Activated CD4-positive, alpha-beta T cell treated with anti-CD3 and anti-CD28 coated beads for 36 hours (primary cell): ENCODE data around the gene TOMM20. TPM values are rescaled to one million over a fixed set of nuclear protein-coding genes. Genes with fewer than 3 reads are reported as not detected.
"Not testable (repeated sequence)": the region's sequence is repeated elsewhere in the genome, so short reads cannot be mapped to it uniquely, and the experiment has no call there.

Experiments used
- ATAC-seq: fragments of 200-7000 bp; cut with Tn5 transposase; one replicate; pipeline ENCODE4 v1.10.0; 2021; ENCODE audit warnings: mild to moderate bottlenecking, moderate library complexity
- CTCF ChIA-PET: fragments of 350-600 bp; sonication (Branson Sonifier 250); formaldehyde crosslinking; loops from one replicate; lab custom pipeline; 2021; ENCODE audit warnings: antibody characterized with exemption; lab: Charles Lee
- POLR2A ChIA-PET: fragments of 350-600 bp; sonication (Branson Sonifier 250); formaldehyde crosslinking; loops from one replicate; lab custom pipeline; 2021; ENCODE audit warnings: antibody characterized with exemption, inconsistent platforms; lab: Charles Lee
- DNase-seq: peaks from one replicate; pipeline ENCODE4 v3.0.0-alpha.2; 2020
- H3K27ac Mint-ChIP-seq: one replicate; pipeline ENCODE4 v1.8.0; 2021; ENCODE audit warnings: mixed read lengths
- H3K27me3 Mint-ChIP-seq: one replicate; pipeline ENCODE4 v1.8.0; 2021; ENCODE audit warnings: mixed read lengths
- H3K36me3 Mint-ChIP-seq: one replicate; pipeline ENCODE4 v1.8.0; 2021; ENCODE audit warnings: low read depth, mixed read lengths
- H3K4me1 Mint-ChIP-seq: one replicate; pipeline ENCODE4 v1.8.0; 2021; ENCODE audit warnings: mixed read lengths
- H3K4me3 Mint-ChIP-seq: one replicate; pipeline ENCODE4 v1.8.0; 2021; ENCODE audit warnings: mild to moderate bottlenecking, moderate library complexity, mixed read lengths
- H3K9me3 Mint-ChIP-seq: one replicate; pipeline ENCODE4 v1.8.0; 2021; ENCODE audit warnings: low read depth, mixed read lengths
- intact Hi-C, 2 experiments: fragments of 100-400 bp; cut with DNase I in 1 of 2; cut with micrococcal nuclease in 1 of 2; formaldehyde crosslinking; loops; one replicate each; pipeline versions ENCODE4 v1.14.2 to v1.15.1; 2022 to 2024; cut with DNase I, micrococcal nuclease
- total RNA-seq, 2 experiments: library from RNA; stranded (reverse); gene quantifications; one replicate each; pipeline ENCODE4 v1.2.3, GENCODE V29; 2021

Gene TOMM20
- total RNA-seq, 2 experiments from 2014 or later = 62.1 to 148 TPM

- DNase-seq (peak; percentile 60), ATAC-seq (peak; percentile 10)
- intact Hi-C loops = loop anchor here (1.0 to 2.0 kb wide), 14 partner anchors 27 to 581 kb away; partner anchors contain the start of gene IRF2BP2 (in 1 of the 2)
- Mint-ChIP-seq H3K36me3 (no peaks in the 10 kb centered on the region), H3K4me3 (peak overlapping the region; percentile 41), H3K4me1 (peaks cover 32% of the 10 kb centered on the region), H3K27ac (peak overlapping the region; percentile 98), H3K9me3 (no peaks in the 10 kb centered on the region), H3K27me3 (no peaks in the 10 kb centered on the region)
- POLR2A ChIA-PET = interaction anchor here (0.6 to 2.2 kb wide), 4 partner anchors 60 to 878 kb away, joined by 3 to 9 read pairs (median 6); no protein-coding TSS in a partner anchor
- CTCF ChIA-PET = interaction anchor here (0.9 kb wide), 1 partner anchor 28 kb away, joined by 3 read pairs; no protein-coding TSS in a partner anchor
Observed at GRCh38 chr1:235075777-235076308, 52.8 kb downstream of the TOMM20 start.

- ATAC-seq (peak; percentile 64), DNase-seq (peak; percentile 86)
- intact Hi-C loops = loop anchor here (1.0 to 2.0 kb wide), 12 partner anchors 26 to 574 kb away; partner anchors contain the start of gene IRF2BP2 (in 1 of the 2)
- no peaks in the 10 kb centered on the region for H3K27me3 Mint-ChIP-seq
- POLR2A ChIA-PET = interaction anchor here (0.6 to 1.1 kb wide), 5 partner anchors 20 to 510 kb away, joined by 3 to 6 read pairs (median 3); no protein-coding TSS in a partner anchor
- H3K4me3 Mint-ChIP-seq = peak overlapping the region; percentile 41
- CTCF ChIA-PET = interaction anchor here (0.5 to 1.4 kb wide), 2 partner anchors 9 to 149 kb away, joined by 3 to 6 read pairs; no protein-coding TSS in a partner anchor
- H3K4me1 Mint-ChIP-seq = peaks cover 28% of the 10 kb centered on the region
- H3K9me3 Mint-ChIP-seq = no peaks in the 10 kb centered on the region
- H3K36me3 Mint-ChIP-seq = no peaks in the 10 kb centered on the region
- H3K27ac Mint-ChIP-seq = peak overlapping the region; percentile 98
Observed at GRCh38 chr1:235075048-235075776, 53.4 kb downstream of the TOMM20 start.

- POLR2A ChIA-PET = interaction anchor here (0.6 to 1.2 kb wide), 4 partner anchors 28 to 63 kb away, joined by 4 to 9 read pairs (median 6); no protein-coding TSS in a partner anchor
- CTCF ChIA-PET = interaction anchor here (0.5 to 1.4 kb wide), 2 partner anchors 9 to 149 kb away, joined by 3 to 6 read pairs; no protein-coding TSS in a partner anchor
- DNase-seq = peak; percentile 82
- ATAC-seq = peak; percentile 64
- no peaks in the 10 kb centered on the region for H3K36me3 Mint-ChIP-seq
- intact Hi-C loops = loop anchor here (1.0 to 2.0 kb wide), 13 partner anchors 26 to 573 kb away; partner anchors contain the start of gene IRF2BP2 (in 1 of the 2)
- peaks cover 28% of the 10 kb centered on the region for H3K4me1 Mint-ChIP-seq
- H3K27ac Mint-ChIP-seq = peak overlapping the region; percentile 98
- peak overlapping the region; percentile 41 for H3K4me3 Mint-ChIP-seq
- H3K9me3 Mint-ChIP-seq = no peaks in the 10 kb centered on the region
- H3K27me3 Mint-ChIP-seq = no peaks in the 10 kb centered on the region
Observed at GRCh38 chr1:235074523-235075047, 54.1 kb downstream of the TOMM20 start.

GRCh38 chr1:235073968-235074522 lies 54.6 kb downstream of the TOMM20 start:
- intact Hi-C loops = loop anchor here (1.0 to 2.0 kb wide), 7 partner anchors 25 to 463 kb away; partner anchors contain the start of gene IRF2BP2 (in 1 of the 2)
- POLR2A ChIA-PET = interaction anchor here (0.6 to 1.2 kb wide), 3 partner anchors 44 to 62 kb away, joined by 3 to 9 read pairs (median 4); no protein-coding TSS in a partner anchor
- no peak for ATAC-seq

GRCh38 chr1:235073331-235073967 lies 55.2 kb downstream of the TOMM20 start:
- ATAC-seq (no peak), DNase-seq (no peak)
- Mint-ChIP-seq H3K4me1 (peaks cover 28% of the 10 kb centered on the region), H3K9me3 (no peaks in the 10 kb centered on the region), H3K36me3 (no peaks in the 10 kb centered on the region), H3K4me3 (no peak overlapping the region), H3K27ac (peak overlapping the region; percentile 45), H3K27me3 (no peaks in the 10 kb centered on the region)
- POLR2A ChIA-PET = interaction anchor here (0.6 to 1.2 kb wide), 3 partner anchors 44 to 62 kb away, joined by 3 to 9 read pairs (median 4); no protein-coding TSS in a partner anchor
- CTCF ChIA-PET = interaction anchor here (0.9 kb wide), 1 partner anchor 16 kb away, joined by 3 read pairs; no protein-coding TSS in a partner anchor
- intact Hi-C loops = no loop called here

More at GRCh38 chr1:235073968-235074522, 54.6 kb downstream of the TOMM20 start:
- peak overlapping the region; percentile 98 for H3K27ac Mint-ChIP-seq
- H3K4me3 Mint-ChIP-seq = peak overlapping the region; percentile 41
- no peaks in the 10 kb centered on the region for H3K9me3 Mint-ChIP-seq
- peaks cover 28% of the 10 kb centered on the region for H3K4me1 Mint-ChIP-seq
- CTCF ChIA-PET = interaction anchor here (0.9 to 1.4 kb wide), 2 partner anchors 10 to 17 kb away, joined by 3 to 6 read pairs; no protein-coding TSS in a partner anchor
- no peaks in the 10 kb centered on the region for H3K36me3 Mint-ChIP-seq
- DNase-seq = no peak
- H3K27me3 Mint-ChIP-seq = no peaks in the 10 kb centered on the region

GRCh38 chr1:235072577-235072976 lies 56.1 kb downstream of the TOMM20 start:
- H3K4me3 Mint-ChIP-seq, intact Hi-C loops, H3K27me3 Mint-ChIP-seq, H3K9me3 Mint-ChIP-seq, DNase-seq, ATAC-seq, POLR2A ChIA-PET, H3K27ac Mint-ChIP-seq, H3K36me3 Mint-ChIP-seq: not testable (repeated sequence)
- peaks cover 31% of the 10 kb centered on the region for H3K4me1 Mint-ChIP-seq
- CTCF ChIA-PET = interaction anchor here (0.8 kb wide), 1 partner anchor 37 kb away, joined by 3 read pairs; no protein-coding TSS in a partner anchor

- CTCF ChIA-PET = interaction anchor here (0.8 kb wide), 1 partner anchor 36 kb away, joined by 3 read pairs; no protein-coding TSS in a partner anchor
- H3K27me3 Mint-ChIP-seq = no peaks in the 10 kb centered on the region
- DNase-seq = no peak
- H3K36me3 Mint-ChIP-seq = no peaks in the 10 kb centered on the region
- intact Hi-C loops = no loop called here
- POLR2A ChIA-PET = no interaction called here
- no peak overlapping the region for H3K4me3 Mint-ChIP-seq
- H3K9me3 Mint-ChIP-seq = no peaks in the 10 kb centered on the region
- peak overlapping the region; percentile 17 for H3K27ac Mint-ChIP-seq
- no peak for ATAC-seq
- H3K4me1 Mint-ChIP-seq = peaks cover 36% of the 10 kb centered on the region
Observed at GRCh38 chr1:235072096-235072495, 56.5 kb downstream of the TOMM20 start.

GRCh38 chr1:235070819-235071218 lies 57.8 kb downstream of the TOMM20 start:
- Mint-ChIP-seq H3K27ac (no peak overlapping the region), H3K4me1 (peaks cover 32% of the 10 kb centered on the region), H3K27me3 (no peaks in the 10 kb centered on the region), H3K36me3 (no peaks in the 10 kb centered on the region), H3K4me3 (no peak overlapping the region), H3K9me3 (no peaks in the 10 kb centered on the region)
- ChIA-PET POLR2A (interaction anchor here (0.7 to 0.8 kb wide), 2 partner anchors 343 to 458 kb away, joined by 3 to 4 read pairs; no protein-coding TSS in a partner anchor), CTCF (interaction anchor here (0.5 to 1.2 kb wide), 3 partner anchors 41 to 459 kb away, joined by 3 read pairs; no protein-coding TSS in a partner anchor)
- DNase-seq (no peak), ATAC-seq (no peak)
- intact Hi-C loops = no loop called here

- no peak overlapping the region for H3K27ac Mint-ChIP-seq
Observed at GRCh38 chr1:235069577-235070563, 58.8 kb downstream of the TOMM20 start.

More at GRCh38 chr1:235069577-235070563, 58.8 kb downstream of the TOMM20 start:
- no peaks in the 10 kb centered on the region for H3K27me3 Mint-ChIP-seq
- CTCF ChIA-PET = interaction anchor here (0.5 to 1.2 kb wide), 2 partner anchors 40 to 54 kb away, joined by 3 read pairs; no protein-coding TSS in a partner anchor
- no peak overlapping the region for H3K4me3 Mint-ChIP-seq
- DNase-seq (no peak), ATAC-seq (no peak)
- H3K9me3 Mint-ChIP-seq = no peaks in the 10 kb centered on the region
- H3K4me1 Mint-ChIP-seq = peaks cover 23% of the 10 kb centered on the region
- intact Hi-C loops = no loop called here
- POLR2A ChIA-PET = no interaction called here
- no peaks in the 10 kb centered on the region for H3K36me3 Mint-ChIP-seq
